IMR-90 (cell line): ENCODE data around the gene SDHC. TPM values are rescaled to one million over a fixed set of nuclear protein-coding genes. Genes with fewer than 3 reads are reported as not detected.

Source experiments
- ATAC-seq: fragments of 200-7000 bp; cut with Tn5 transposase; 2 replicates; pipeline ENCODE4 v1.9.1; 2020; ENCODE audit warnings: low read depth, mild to moderate bottlenecking, moderate library complexity
- BruUV-seq: library from RNA; stranded (reverse); fragments of 400-500 nt; replicated peaks from 2 replicates; lab custom pipeline; 2021; lab: Mats Ljungman, UMichigan
- CTCF ChIA-PET: fragments of 300-600 bp; formaldehyde crosslinking; extraction: SDS; loops from one replicate; lab custom pipeline; 2021; ENCODE audit warnings: antibody characterized with exemption; lab: Yijun Ruan, JAX
- POLR2A ChIA-PET: fragments of 300-600 bp; sonication (Branson Sonifier 250); formaldehyde crosslinking; loops from one replicate; lab custom pipeline; 2022; ENCODE audit warnings: antibody characterized with exemption; ENCODE audit not compliant: unreplicated experiment; lab: Charles Lee
- DNase-seq: peaks from one replicate; pipeline ENCODE4 v3.0.0; 2013
- H2AFZ ChIP-seq: replicated peaks from 2 replicates; pipeline ENCODE3; 2013; ENCODE audit warnings: low read length, mild to moderate bottlenecking; ENCODE audit not compliant: poor library complexity
- H2AK5ac ChIP-seq: 2 replicates; pipeline ENCODE4 v1.6.1; 2013; ENCODE audit warnings: low read depth, low read length, inconsistent platforms
- H2AK9ac ChIP-seq: replicated peaks from 2 replicates; pipeline ENCODE3; 2013; ENCODE audit warnings: mild to moderate bottlenecking, low read depth, low read length, moderate library complexity; ENCODE audit not compliant: poor library complexity
- H2BK120ac ChIP-seq: 2 replicates; pipeline ENCODE4 v1.6.1; 2013; ENCODE audit warnings: low read depth, low read length, inconsistent platforms
- H2BK15ac ChIP-seq: 3 replicates; pipeline ENCODE4 v1.6.1; 2013; ENCODE audit warnings: low read depth, low read length, inconsistent platforms
- H2BK20ac ChIP-seq: 2 replicates; pipeline ENCODE4 v1.6.1; 2013; ENCODE audit warnings: low read depth, mild to moderate bottlenecking, inconsistent platforms, low read length, moderate library complexity
- H2BK5ac ChIP-seq: 2 replicates; pipeline ENCODE4 v1.6.1; 2013; ENCODE audit warnings: mild to moderate bottlenecking, low read depth, low read length, inconsistent platforms; ENCODE audit not compliant: poor library complexity, severe bottlenecking
- H3K14ac ChIP-seq: replicated peaks from 2 replicates; pipeline ENCODE4 v1.6.1; 2013; ENCODE audit warnings: low read depth, low read length, inconsistent platforms
- H3K18ac ChIP-seq: 2 replicates; pipeline ENCODE4 v1.6.1; 2013; ENCODE audit warnings: low read depth, low read length, control low read depth
- H3K23ac ChIP-seq: 2 replicates; pipeline ENCODE4 v1.6.1; 2013; ENCODE audit warnings: low read depth, low read length, inconsistent platforms
- H3K27ac ChIP-seq: 2 replicates; pipeline ENCODE4 v1.5.1; 2013; ENCODE audit warnings: mild to moderate bottlenecking, control low read depth, low read length; ENCODE audit not compliant: insufficient read depth
- H3K27me3 ChIP-seq: 2 replicates; pipeline ENCODE4 v1.6.1; 2013; ENCODE audit warnings: low read length; ENCODE audit not compliant: control insufficient read depth, insufficient read depth
- H3K36me3 ChIP-seq: 2 replicates; pipeline ENCODE4 v1.6.1; 2013; ENCODE audit warnings: low read length, mixed read lengths; ENCODE audit not compliant: control insufficient read depth, insufficient read depth
- H3K4ac ChIP-seq: 2 replicates; pipeline ENCODE4 v1.6.1; 2013; ENCODE audit warnings: low read depth, low read length, inconsistent platforms
- H3K4me1 ChIP-seq: 2 replicates; pipeline ENCODE4 v1.6.1; 2013; ENCODE audit warnings: low read length, mixed read lengths; ENCODE audit not compliant: control insufficient read depth, insufficient read depth
- H3K4me2 ChIP-seq: 2 replicates; pipeline ENCODE4 v1.6.1; 2013; ENCODE audit warnings: low read depth, mild to moderate bottlenecking, control low read depth, low read length, moderate library complexity
- H3K4me3 ChIP-seq: 2 replicates; pipeline ENCODE4 v1.5.1; 2013; ENCODE audit warnings: low read depth, mild to moderate bottlenecking, control low read depth, low read length, moderate library complexity; ENCODE audit not compliant: insufficient read depth
- H3K56ac ChIP-seq: 2 replicates; pipeline ENCODE4 v1.6.1; 2013; ENCODE audit warnings: low read length, inconsistent platforms; ENCODE audit not compliant: insufficient read depth; ENCODE audit errors: extremely low read depth
- H3K79me1 ChIP-seq, 2 experiments: 2 replicates each; pipeline ENCODE4 v1.6.1; 2013; ENCODE audit warnings: low read length in 2 of 2, inconsistent platforms in 1 of 2, low read depth in 1 of 2
- H3K9ac ChIP-seq: 2 replicates; pipeline ENCODE4 v1.6.1; 2013; ENCODE audit warnings: low read depth, low read length, control low read depth
- H3K9me1 ChIP-seq: 2 replicates; pipeline ENCODE4 v1.6.1; 2013; ENCODE audit warnings: low read length, inconsistent platforms; ENCODE audit not compliant: insufficient read depth
- H3K9me3 ChIP-seq: 2 replicates; pipeline ENCODE4 v1.6.1; 2013; ENCODE audit warnings: low read length; ENCODE audit not compliant: control insufficient read depth, insufficient read depth
- H4K20me1 ChIP-seq: 2 replicates; pipeline ENCODE4 v1.6.1; 2013; ENCODE audit warnings: low read length, inconsistent platforms; ENCODE audit not compliant: insufficient read depth
- H4K5ac ChIP-seq: 2 replicates; pipeline ENCODE4 v1.6.1; 2013; ENCODE audit warnings: mild to moderate bottlenecking, low read depth, low read length, control low read depth
- H4K8ac ChIP-seq, 2 experiments: 2 replicates each; pipeline ENCODE4 v1.6.1; 2013; ENCODE audit warnings: low read depth in 2 of 2, low read length in 2 of 2, control low read depth in 1 of 2, inconsistent platforms in 1 of 2
- H4K91ac ChIP-seq: 2 replicates; pipeline ENCODE4 v1.6.1; 2013; ENCODE audit warnings: low read depth, low read length, inconsistent platforms; ENCODE audit not compliant: insufficient read depth
- BHLHE40 ChIP-seq: fragments of 150-350 bp; IDR thresholded peaks from 2 replicates; pipeline ENCODE4 v1.6.1; 2016; ENCODE audit warnings: mild to moderate bottlenecking, low read depth, low read length
- CEBPB ChIP-seq: IDR thresholded peaks from 2 replicates; pipeline ENCODE4 v1.6.1; 2012; ENCODE audit warnings: low read depth, low read length, improper control_type of control experiment
- CHD1 ChIP-seq: IDR thresholded peaks from 2 replicates; pipeline ENCODE4 v1.6.1; 2012; ENCODE audit warnings: low read depth, low read length, improper control_type of control experiment
- FOS ChIP-seq: fragments of 150-350 bp; IDR thresholded peaks from 2 replicates; pipeline ENCODE4 v1.6.1; 2016; ENCODE audit warnings: low read depth, low read length
- MAZ ChIP-seq: IDR thresholded peaks from 2 replicates; pipeline ENCODE4 v1.6.1; 2012; ENCODE audit warnings: low read depth, mild to moderate bottlenecking, low read length, improper control_type of control experiment, moderate library complexity, borderline replicate concordance
- NFE2L2 ChIP-seq: fragments of 150-350 bp; IDR thresholded peaks from 2 replicates; pipeline ENCODE4 v1.6.1; 2016; ENCODE audit warnings: low read depth, mild to moderate bottlenecking, low read length
- POLR2A ChIP-seq: IDR thresholded peaks from 2 replicates; pipeline ENCODE4 v1.6.1; 2012; ENCODE audit warnings: mild to moderate bottlenecking, low read depth, low read length
- RAD21 ChIP-seq: IDR thresholded peaks from 2 replicates; pipeline ENCODE4 v1.6.1; 2012; ENCODE audit warnings: low read length, improper control_type of control experiment
- RCOR1 ChIP-seq: IDR thresholded peaks from 2 replicates; pipeline ENCODE4 v1.6.1; 2012; ENCODE audit warnings: mild to moderate bottlenecking, low read length, improper control_type of control experiment; ENCODE audit not compliant: insufficient replicate concordance
- WGBS, 2 experiments: methylation state at CpG; one replicate each; pipeline versions ENCODE4 v1.1.5 to v1.1.7; 2013; ENCODE audit warnings: missing lambda C conversion rate in 2 of 2; ENCODE audit not compliant: insufficient read length in 1 of 2; ENCODE audit errors: extremely low coverage in 2 of 2; 5-methylcytosine and 5-hydroxymethylcytosine counted together
- dilution Hi-C: fragments of 300-500 bp; cut with HindIII; formaldehyde crosslinking; loops from one replicate; pipeline ENCODE4 v1.14.3; 2018; ENCODE audit warnings: low sequenced_read_pairs; ENCODE audit not compliant: unreplicated experiment
- in situ Hi-C: fragments of 300-500 bp; cut with MboI; formaldehyde crosslinking; loops from 3 replicates; pipeline ENCODE4 v1.14.3; 2019; ENCODE audit warnings: low sequenced_read_pairs, inconsistent platforms, mixed read lengths
- intact Hi-C: fragments of 100-400 bp; cut with micrococcal nuclease; formaldehyde crosslinking; loops from 2 replicates; pipeline ENCODE4 v1.10.0; 2022
- polyA plus RNA-seq, 3 experiments: library from polyadenylated mRNA; depleted of rRNA; stranded (reverse); fragments of >200 nt; gene quantifications; 2 replicates each; pipeline ENCODE4 v1.2.3, GENCODE V29; 2012; ENCODE audit warnings: low replicate concordance in 1 of 3
- total RNA-seq: library from RNA; depleted of rRNA; stranded (reverse); fragments of >200 nt; gene quantifications from 2 replicates; pipeline ENCODE4 v1.2.3, GENCODE V29; 2012
- TF ChIP-seq, protein P1 (sequence below): conservative IDR thresholded peaks from 2 replicates; pipeline ENCODE4 v1.5.1; 2012; ENCODE audit warnings: mild to moderate bottlenecking, low read depth, low read length, improper control_type of control experiment

Gene SDHC
- total and polyA plus RNA-seq, 2 of the 4 experiments (the other 2 are of a cell fraction): 158 to 235 TPM

DNA sequence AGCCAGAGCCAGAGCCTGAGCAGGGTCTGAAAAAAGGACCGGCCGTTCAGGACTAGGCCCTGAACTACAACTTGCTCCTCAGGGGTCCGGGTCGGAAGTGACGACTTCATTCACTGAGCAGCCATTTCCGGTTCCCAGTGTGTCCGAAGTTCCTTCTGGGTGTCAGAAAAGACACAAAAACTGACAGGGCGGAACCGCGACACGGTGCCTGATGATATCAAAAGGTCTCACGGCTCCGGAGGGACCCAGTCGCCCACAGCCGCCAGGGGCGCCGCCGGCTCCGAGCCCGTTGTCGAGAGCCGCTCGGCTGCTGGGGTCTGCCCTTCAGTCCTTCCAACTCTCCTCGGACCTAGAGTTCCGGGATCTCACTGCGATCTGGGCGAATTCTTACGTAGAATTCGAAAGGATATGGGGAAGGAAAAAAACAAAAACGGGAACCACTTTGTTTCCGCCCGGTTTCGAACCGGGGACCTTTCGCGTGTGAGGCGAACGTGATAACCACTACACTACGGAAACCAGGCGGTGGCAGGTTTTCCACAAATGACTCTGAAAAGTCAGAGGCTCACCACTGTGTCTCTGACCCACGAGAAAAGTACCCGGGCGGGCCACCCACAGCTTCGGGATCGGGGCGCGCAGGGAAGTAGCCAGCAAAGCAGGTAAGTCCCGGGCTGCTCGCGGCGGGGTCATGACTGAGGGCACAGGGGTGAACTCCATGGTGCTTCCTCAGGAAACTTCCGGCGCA is 85.2 kb downstream of the SDHC start:
- peak; percentile 94 for ATAC-seq
- 0% methylated on average over 14 of the region's 53 CpGs; no CpG with 5 or more reads in 1 of the 2 experiments for WGBS, 2 experiments

More for the DNA sequence above, 85.2 kb downstream of the SDHC start:
- H3K9me3 ChIP-seq: no peaks in the 10 kb centered on the region
- peak overlapping the region; percentile 75 for H3K4me2 ChIP-seq
- H2BK20ac ChIP-seq: no peak overlapping the region
- peak overlapping the region; percentile 57 for H3K18ac ChIP-seq
- in situ Hi-C loops: no loop called here
- peak overlapping the region; percentile 84 for H3K9ac ChIP-seq
- BruUV-seq: no TSS peak
- peak; percentile 68 for TF ChIP-seq BHLHE40
- peak; percentile 6; the same call in 1 of the 2 replicates for TF ChIP-seq MAZ
- TF ChIP-seq CHD1: peak; percentile 91; the same call in 1 of the 2 replicates
- peak; percentile 92 for TF ChIP-seq FOS
- 0 out of 2 replicates have a peak, but pooled peaks have one; percentile 10 for TF ChIP-seq NFE2L2
- TF ChIP-seq RAD21: peak; percentile 23; the same call in 1 of the 2 replicates
- no peak for TF ChIP-seq RCOR1
- TF ChIP-seq POLR2A: peak; percentile 83
- TF ChIP-seq CEBPB: no peak
- TF ChIP-seq, protein P1, sequence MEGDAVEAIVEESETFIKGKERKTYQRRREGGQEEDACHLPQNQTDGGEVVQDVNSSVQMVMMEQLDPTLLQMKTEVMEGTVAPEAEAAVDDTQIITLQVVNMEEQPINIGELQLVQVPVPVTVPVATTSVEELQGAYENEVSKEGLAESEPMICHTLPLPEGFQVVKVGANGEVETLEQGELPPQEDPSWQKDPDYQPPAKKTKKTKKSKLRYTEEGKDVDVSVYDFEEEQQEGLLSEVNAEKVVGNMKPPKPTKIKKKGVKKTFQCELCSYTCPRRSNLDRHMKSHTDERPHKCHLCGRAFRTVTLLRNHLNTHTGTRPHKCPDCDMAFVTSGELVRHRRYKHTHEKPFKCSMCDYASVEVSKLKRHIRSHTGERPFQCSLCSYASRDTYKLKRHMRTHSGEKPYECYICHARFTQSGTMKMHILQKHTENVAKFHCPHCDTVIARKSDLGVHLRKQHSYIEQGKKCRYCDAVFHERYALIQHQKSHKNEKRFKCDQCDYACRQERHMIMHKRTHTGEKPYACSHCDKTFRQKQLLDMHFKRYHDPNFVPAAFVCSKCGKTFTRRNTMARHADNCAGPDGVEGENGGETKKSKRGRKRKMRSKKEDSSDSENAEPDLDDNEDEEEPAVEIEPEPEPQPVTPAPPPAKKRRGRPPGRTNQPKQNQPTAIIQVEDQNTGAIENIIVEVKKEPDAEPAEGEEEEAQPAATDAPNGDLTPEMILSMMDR: peak; percentile 45
- peak overlapping the region; percentile 80 for H3K23ac ChIP-seq
- peak overlapping the region; percentile 23; the same call in 1 of the 2 replicates for H2BK120ac ChIP-seq
- H3K4ac ChIP-seq: peak overlapping the region; percentile 91
- dilution Hi-C loops: no loop called here
- no peaks in the 10 kb centered on the region for H3K4me1 ChIP-seq
- H4K5ac ChIP-seq: peak overlapping the region; percentile 96
- H3K36me3 ChIP-seq: no peaks in the 10 kb centered on the region
- H2AFZ ChIP-seq: peak overlapping the region; percentile 90
- no peaks in the 10 kb centered on the region for H3K27me3 ChIP-seq
- peak overlapping the region; percentile 84 for H4K91ac ChIP-seq
- CTCF ChIA-PET: no interaction called here
- intact Hi-C loops: no loop called here
- peak overlapping the region; percentile 47 for H2AK9ac ChIP-seq
- H4K20me1 ChIP-seq: no peaks in the 10 kb centered on the region
- peak overlapping the region; percentile 96 for H3K14ac ChIP-seq
- peak; percentile 91 for DNase-seq
- peak overlapping the region; percentile 72; the same call in 1 of the 3 replicates for H2BK15ac ChIP-seq
- peak overlapping the region; percentile 83 for H3K27ac ChIP-seq
- peak overlapping the region; percentile 70 for H2BK5ac ChIP-seq
- peak overlapping the region; percentile 98 to 99 for H4K8ac ChIP-seq
- 0 out of 2 replicates have a peak, but pooled peaks cover 2% of the 10 kb centered on the region for H3K9me1 ChIP-seq
- peak overlapping the region; percentile 93 for H3K56ac ChIP-seq
- peak overlapping the region; percentile 70 for H3K4me3 ChIP-seq
- H3K79me1 ChIP-seq: no peaks in the 10 kb centered on the region
- no peak overlapping the region for H2AK5ac ChIP-seq
- POLR2A ChIA-PET: no interaction called here
